Esophagus muscularis mucosa (tissue), 4 donors: ENCODE data around the gene SDCBP2.

Source experiments
- CTCF ChIP-seq, 3 experiments: fragments of 200-600 bp in 2 of 3; fragments of 450-650 bp in 1 of 3; sonication (generic) in 2 of 3; IDR thresholded peaks; one replicate each; pipeline ENCODE4 v1.5.1; 2017 to 2019; ENCODE audit warnings: antibody characterized with exemption in 3 of 3, mild to moderate bottlenecking in 2 of 3, moderate library complexity in 1 of 3
- EP300 ChIP-seq: sonication (generic); formaldehyde crosslinking; IDR thresholded peaks from one replicate; pipeline ENCODE4 v1.6.1; 2017; ENCODE audit warnings: antibody characterized with exemption
- POLR2A ChIP-seq: fragments of 450-650 bp; IDR thresholded peaks from one replicate; pipeline ENCODE4 v1.6.1; 2017; ENCODE audit warnings: antibody characterized with exemption, moderate library complexity, mild to moderate bottlenecking, low read depth
- POLR2AphosphoS5 ChIP-seq, 2 donors: sonication (generic); formaldehyde crosslinking; IDR thresholded peaks; one replicate each; pipeline ENCODE4 v1.6.1; 2017; ENCODE audit warnings: antibody characterized with exemption in 2 of 2

- TF ChIP-seq CTCF (IDR thresholded peaks at IDR 0.05) (no peak), POLR2A (no peak), EP300 (no peak), POLR2AphosphoS5 (IDR thresholded peaks at IDR 0.05) (no peak)
Observed at GRCh38 chr20:1305712-1306111, 23.2 kb downstream of the SDCBP2 start.
